Trophoblast cell (in vitro differentiated cells and primary cell): ENCODE measurements around the gene CPNE6.
A peak's percentile ranks its signal among the peaks of the same experiment; 100 is the strongest.

Experiments used
- DNase-seq, 2 donors: peaks; one replicate each; pipeline ENCODE4 v3.0.0-alpha.2; 2016
- H2AFZ ChIP-seq: 2 replicates; pipeline ENCODE4 v1.6.1; 2013; ENCODE audit warnings: low read length, moderate library complexity, mild to moderate bottlenecking; ENCODE audit not compliant: insufficient read depth, poor library complexity
- H2AK5ac ChIP-seq: 2 replicates; pipeline ENCODE4 v1.6.1; 2013; ENCODE audit warnings: mild to moderate bottlenecking, low read length
- H2BK120ac ChIP-seq: 2 replicates; pipeline ENCODE4 v1.6.1; 2013; ENCODE audit warnings: low read length, mild to moderate bottlenecking, moderate library complexity; ENCODE audit not compliant: insufficient read depth, poor library complexity
- H2BK12ac ChIP-seq: 2 replicates; pipeline ENCODE4 v1.6.1; 2013; ENCODE audit warnings: mild to moderate bottlenecking, low read length, moderate library complexity
- H2BK5ac ChIP-seq: 2 replicates; pipeline ENCODE4 v1.6.1; 2013; ENCODE audit warnings: low read length, low read depth, moderate library complexity, mild to moderate bottlenecking; ENCODE audit not compliant: poor library complexity
- H3K14ac ChIP-seq: 2 replicates; pipeline ENCODE4 v1.6.1; 2013; ENCODE audit warnings: mild to moderate bottlenecking, low read length
- H3K18ac ChIP-seq: 2 replicates; pipeline ENCODE4 v1.6.1; 2013; ENCODE audit warnings: mild to moderate bottlenecking, low read length
- H3K23ac ChIP-seq: 2 replicates; pipeline ENCODE4 v1.6.1; 2013; ENCODE audit warnings: low read length
- H3K27ac ChIP-seq: 2 replicates; pipeline ENCODE4 v1.5.1; 2013; ENCODE audit warnings: low read depth, mild to moderate bottlenecking, inconsistent platforms, low read length, moderate library complexity
- H3K27me3 ChIP-seq: 2 replicates; pipeline ENCODE4 v1.6.1; 2013; ENCODE audit warnings: inconsistent platforms, mild to moderate bottlenecking, low read length, moderate library complexity; ENCODE audit not compliant: insufficient read depth
- H3K36me3 ChIP-seq, 2 experiments: 1 replicate in 1 of 2; 2 replicates in 1 of 2; pipeline ENCODE4 v1.6.1; 2013; ENCODE audit warnings: low read length in 2 of 2, mild to moderate bottlenecking in 2 of 2, moderate library complexity in 1 of 2; ENCODE audit not compliant: insufficient read depth in 2 of 2, control insufficient read depth in 1 of 2
- H3K4ac ChIP-seq: 2 replicates; pipeline ENCODE4 v1.6.1; 2013; ENCODE audit warnings: low read depth, mild to moderate bottlenecking, low read length, moderate library complexity
- H3K4me1 ChIP-seq, 2 experiments: 1 replicate in 1 of 2; 2 replicates in 1 of 2; pipeline ENCODE4 v1.6.1; 2013; ENCODE audit warnings: low read length in 2 of 2, mild to moderate bottlenecking in 2 of 2, moderate library complexity in 1 of 2; ENCODE audit not compliant: insufficient read depth in 2 of 2, control insufficient read depth in 1 of 2
- H3K4me2 ChIP-seq: 2 replicates; pipeline ENCODE4 v1.6.1; 2013; ENCODE audit warnings: inconsistent platforms, mild to moderate bottlenecking, low read length, moderate library complexity
- H3K4me3 ChIP-seq: 2 replicates; pipeline ENCODE4 v1.5.1; 2013; ENCODE audit warnings: mild to moderate bottlenecking, low read depth, low read length, inconsistent platforms
- H3K79me1 ChIP-seq: one replicate; pipeline ENCODE4 v1.6.1; 2013; ENCODE audit warnings: low read length
- H3K79me2 ChIP-seq: 2 replicates; pipeline ENCODE4 v1.6.1; 2013; ENCODE audit warnings: low read length, mild to moderate bottlenecking; ENCODE audit not compliant: control insufficient read depth, insufficient read depth, poor library complexity
- H3K9ac ChIP-seq: 2 replicates; pipeline ENCODE4 v1.6.1; 2013; ENCODE audit warnings: mild to moderate bottlenecking, low read length
- H3K9me3 ChIP-seq: 2 replicates; pipeline ENCODE4 v1.6.1; 2013; ENCODE audit warnings: low read depth, mild to moderate bottlenecking, control low read depth, inconsistent platforms, low read length; ENCODE audit not compliant: insufficient read depth
- H4K12ac ChIP-seq: 2 replicates; pipeline ENCODE4 v1.6.1; 2013; ENCODE audit warnings: low read depth, mild to moderate bottlenecking, low read length, moderate library complexity
- H4K8ac ChIP-seq: 2 replicates; pipeline ENCODE4 v1.6.1; 2013; ENCODE audit warnings: low read depth, mild to moderate bottlenecking, low read length, moderate library complexity
- H4K91ac ChIP-seq: one replicate; pipeline ENCODE4 v1.6.1; 2013; ENCODE audit warnings: low read depth, mild to moderate bottlenecking, low read length, moderate library complexity
- WGBS: extraction: QIAGEN DNeasy Blood & Tissue Kit; methylation state at CpG from one replicate; pipeline ENCODE4 v1.1.7; 2013; ENCODE audit warnings: missing lambda C conversion rate; ENCODE audit not compliant: insufficient read length, insufficient coverage; ENCODE audit errors: extremely low coverage; 5-methylcytosine and 5-hydroxymethylcytosine counted together

Gene CPNE6

DNA sequence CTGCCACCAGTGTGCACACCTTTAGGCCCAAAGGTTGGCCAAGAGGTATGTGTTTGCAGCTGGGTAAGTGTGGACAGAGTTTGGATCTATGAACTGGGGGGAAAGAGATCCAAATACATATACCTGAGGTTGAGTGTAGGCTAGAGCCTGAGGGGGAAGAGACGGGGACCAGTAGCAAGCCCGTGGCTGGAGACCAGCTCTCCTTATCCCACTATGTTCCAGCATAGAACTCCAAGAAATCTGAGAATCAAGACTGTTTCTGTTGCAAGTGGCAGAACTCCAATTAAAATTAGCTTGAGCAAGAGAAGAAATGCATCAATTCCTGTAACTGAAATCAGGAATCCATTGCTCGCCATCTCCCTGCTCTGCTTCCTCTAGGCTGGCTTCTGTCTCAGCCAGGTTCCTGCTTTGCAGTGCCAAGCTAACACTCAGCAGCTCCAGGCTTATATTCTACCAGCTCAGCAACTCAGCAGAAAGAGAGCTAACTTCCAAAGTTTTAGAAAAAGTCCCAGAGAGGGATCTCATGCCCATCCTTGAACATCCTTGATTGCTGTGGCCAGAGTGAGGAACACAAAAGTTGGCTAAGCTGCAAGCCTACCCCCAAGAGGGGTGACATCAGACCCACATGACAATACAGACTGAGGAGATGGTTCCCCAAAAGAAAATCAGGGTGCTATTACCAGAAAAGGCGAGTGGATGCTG is 21.3 kb downstream of the CPNE6 start:
- Histone ChIP-seq H3K36me3 (no peaks in the 10 kb centered on the region), H3K18ac (no peak overlapping the region), H2AFZ (no peak overlapping the region), H3K4me2 (no peak overlapping the region), H3K79me1 (peaks cover 11% of the 10 kb centered on the region), H2BK120ac (no peak overlapping the region), H2BK12ac (no peak overlapping the region), H3K4me1 (peaks cover 0 to 14% of the 10 kb centered on the region in 2 experiments), H3K9ac (no peak overlapping the region), H2AK5ac (no peak overlapping the region), H3K23ac (no peak overlapping the region), H4K91ac (no peak overlapping the region), H3K27me3 (no peaks in the 10 kb centered on the region), H4K8ac (no peak overlapping the region), H3K4ac (no peak overlapping the region), H3K27ac (no peak overlapping the region), H2BK5ac (no peak overlapping the region), H3K9me3 (no peaks in the 10 kb centered on the region), H3K4me3 (no peak overlapping the region), H3K14ac (no peak overlapping the region), H3K79me2 (peaks cover 6% of the 10 kb centered on the region), H4K12ac (no peak overlapping the region)
- peak in 1 of 2 donors; percentile 11 for DNase-seq
- WGBS: no CpG with 5 or more reads among the region's 4 CpGs

- Histone ChIP-seq H3K27ac (no peak overlapping the region), H2BK5ac (peak overlapping the region; percentile 18), H2BK12ac (peak overlapping the region; percentile 23), H3K79me2 (peaks cover 6% of the 10 kb centered on the region), H3K23ac (no peak overlapping the region), H3K18ac (peak overlapping the region; percentile 22), H3K4ac (no peak overlapping the region), H3K14ac (peak overlapping the region; percentile 21), H3K36me3 (peaks cover 3 to 4% of the 10 kb centered on the region in 2 experiments), H3K9ac (no peak overlapping the region), H2AK5ac (peak overlapping the region; percentile 13), H3K79me1 (peaks cover 11% of the 10 kb centered on the region), H3K4me2 (peak overlapping the region; percentile 88), H2BK120ac (no peak overlapping the region), H3K9me3 (no peaks in the 10 kb centered on the region), H4K12ac (peak overlapping the region; percentile 28), H3K4me3 (no peak overlapping the region), H4K91ac (peak overlapping the region; percentile 15), H2AFZ (peak overlapping the region; percentile 53), H3K27me3 (no peaks in the 10 kb centered on the region), H4K8ac (peak overlapping the region; percentile 34), H3K4me1 (peaks cover 0 to 14% of the 10 kb centered on the region in 2 experiments)
- peak; percentile 26 to 34 for DNase-seq
- no CpG with 5 or more reads among the region's 19 CpGs for WGBS
Measured at GRCh38 chr14:24093207-24093900, 22.0 kb downstream of the CPNE6 start.

GRCh38 chr14:24093901-24094840 is 22.8 kb downstream of the CPNE6 start, which contains the start of gene PCK2:
PCK2 (plus strand) TSS chr14:24094311; CDS start chr14:24094406, 95 bp downstream.
- peak within 1 kb of the TSS; percentile 42 for H2BK5ac ChIP-seq
- peak within 1 kb of the TSS; percentile 70 for H2BK120ac ChIP-seq
- H3K14ac ChIP-seq: peak within 1 kb of the TSS; percentile 87
- H2AK5ac ChIP-seq: peak within 1 kb of the TSS; percentile 84
- H3K79me1 ChIP-seq: peaks cover 11% of the 10 kb centered on the region
- peaks cover 6% of the 10 kb centered on the region for H3K79me2 ChIP-seq
- peak within 1 kb of the TSS; percentile 85 for H3K18ac ChIP-seq
- H3K27ac ChIP-seq: peak within 1 kb of the TSS; percentile 70
- H2AFZ ChIP-seq: peak within 1 kb of the TSS; percentile 53
- H3K4ac ChIP-seq: peak within 1 kb of the TSS; percentile 71
- WGBS: no CpG with 5 or more reads among the region's 68 CpGs
- H3K9me3 ChIP-seq: no peaks in the 10 kb centered on the region
- peak within 1 kb of the TSS; percentile 72 for H3K9ac ChIP-seq
- H4K8ac ChIP-seq: peak within 1 kb of the TSS; percentile 77
- peak within 1 kb of the TSS; percentile 88 for H3K4me2 ChIP-seq
- DNase-seq: peak; percentile 69 to 86
- peak within 1 kb of the TSS; percentile 23 for H2BK12ac ChIP-seq
- H4K91ac ChIP-seq: peak within 1 kb of the TSS; percentile 88
- no peaks in the 10 kb centered on the region for H3K27me3 ChIP-seq
- H4K12ac ChIP-seq: peak within 1 kb of the TSS; percentile 87
- H3K36me3 ChIP-seq: peaks cover 6 to 11% of the 10 kb centered on the region in 2 experiments
- peak within 1 kb of the TSS; percentile 72 for H3K4me3 ChIP-seq
- peaks cover 0 to 14% of the 10 kb centered on the region in 2 experiments for H3K4me1 ChIP-seq
- H3K23ac ChIP-seq: no peak within 1 kb of the TSS

DNA sequence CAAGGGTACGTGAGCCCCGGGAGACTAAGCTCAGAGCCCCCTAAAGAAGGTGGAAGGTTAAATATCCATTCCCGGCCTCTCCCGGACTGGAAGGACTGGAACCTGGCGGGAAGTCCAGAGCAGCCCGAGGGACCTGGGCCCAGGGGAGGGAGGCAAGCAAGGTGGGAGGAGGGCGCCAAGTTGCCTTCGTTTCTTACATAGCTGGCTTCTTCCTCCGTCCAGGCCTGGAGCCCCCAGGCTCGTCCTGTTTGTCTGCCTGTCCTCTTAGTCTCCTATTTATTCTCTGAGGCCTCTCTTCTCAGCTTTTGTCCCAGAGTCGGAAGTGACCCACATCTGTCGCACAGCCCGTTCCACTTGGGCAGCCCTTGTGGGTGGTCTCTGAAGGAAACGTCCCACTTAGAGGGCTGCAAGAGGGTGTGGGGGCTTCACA is 23.5 kb downstream of the CPNE6 start:
- Histone ChIP-seq H3K79me1 (peaks cover 11% of the 10 kb centered on the region), H3K27ac (peak overlapping the region; percentile 70), H2BK5ac (peak overlapping the region; percentile 42), H3K18ac (peak overlapping the region; percentile 85), H3K9ac (peak overlapping the region; percentile 72), H2BK120ac (peak overlapping the region; percentile 70), H3K36me3 (peaks cover 9 to 14% of the 10 kb centered on the region in 2 experiments), H4K8ac (peak overlapping the region; percentile 77), H3K4ac (peak overlapping the region; percentile 71), H2BK12ac (no peak overlapping the region), H2AFZ (peak overlapping the region; percentile 53), H3K9me3 (no peaks in the 10 kb centered on the region), H3K4me1 (peaks cover 0 to 14% of the 10 kb centered on the region in 2 experiments), H4K91ac (peak overlapping the region; percentile 88), H2AK5ac (peak overlapping the region; percentile 24), H3K14ac (peak overlapping the region; percentile 87), H4K12ac (peak overlapping the region; percentile 87), H3K79me2 (peaks cover 6% of the 10 kb centered on the region), H3K4me3 (peak overlapping the region; percentile 72), H3K27me3 (no peaks in the 10 kb centered on the region), H3K4me2 (peak overlapping the region; percentile 88), H3K23ac (no peak overlapping the region)
- WGBS: no CpG with 5 or more reads among the region's 14 CpGs
- peak in 1 of 2 donors; percentile 7 for DNase-seq
